Esophagus squamous epithelium (tissue), 4 donors: ENCODE data around the gene CCDC171.

Experiments
- POLR2A ChIP-seq, 4 donors: fragments of 450-650 bp; IDR thresholded peaks; one replicate each; pipeline ENCODE4 v1.6.1; 2017; ENCODE audit warnings: antibody characterized with exemption in 4 of 4, mild to moderate bottlenecking in 4 of 4, moderate library complexity in 3 of 4
- TF ChIP-seq, protein P1 (sequence below), 6 experiments: fragments of 450-650 bp in 4 of 6; fragments of 200-600 bp in 2 of 6; sonication (generic) in 2 of 6; IDR thresholded peaks; one replicate each; pipeline ENCODE4 v1.5.1; 2016 to 2019; ENCODE audit warnings: antibody characterized with exemption in 6 of 6, mild to moderate bottlenecking in 4 of 6, moderate library complexity in 4 of 6

DNA sequence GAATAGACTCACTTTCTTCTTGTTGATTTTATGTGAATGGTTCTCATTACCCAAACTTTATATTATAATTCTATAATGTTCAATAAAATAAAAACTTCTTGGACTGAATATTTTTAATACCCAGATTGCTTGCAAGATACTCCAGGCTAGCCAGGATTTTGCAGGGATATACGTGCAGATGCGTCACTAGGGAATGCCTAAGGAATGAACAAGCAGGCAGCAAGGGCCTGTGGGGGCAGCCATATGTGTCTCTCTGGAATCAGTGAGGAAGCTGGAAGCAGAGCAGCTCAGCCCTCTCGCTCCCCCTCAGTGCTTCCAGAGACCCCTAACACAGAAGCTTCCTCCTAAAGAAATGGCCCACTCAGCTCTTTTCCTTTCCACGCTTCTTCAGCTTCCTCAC is 457.4 kb downstream of the CCDC171 start:
- TF ChIP-seq, protein P1, sequence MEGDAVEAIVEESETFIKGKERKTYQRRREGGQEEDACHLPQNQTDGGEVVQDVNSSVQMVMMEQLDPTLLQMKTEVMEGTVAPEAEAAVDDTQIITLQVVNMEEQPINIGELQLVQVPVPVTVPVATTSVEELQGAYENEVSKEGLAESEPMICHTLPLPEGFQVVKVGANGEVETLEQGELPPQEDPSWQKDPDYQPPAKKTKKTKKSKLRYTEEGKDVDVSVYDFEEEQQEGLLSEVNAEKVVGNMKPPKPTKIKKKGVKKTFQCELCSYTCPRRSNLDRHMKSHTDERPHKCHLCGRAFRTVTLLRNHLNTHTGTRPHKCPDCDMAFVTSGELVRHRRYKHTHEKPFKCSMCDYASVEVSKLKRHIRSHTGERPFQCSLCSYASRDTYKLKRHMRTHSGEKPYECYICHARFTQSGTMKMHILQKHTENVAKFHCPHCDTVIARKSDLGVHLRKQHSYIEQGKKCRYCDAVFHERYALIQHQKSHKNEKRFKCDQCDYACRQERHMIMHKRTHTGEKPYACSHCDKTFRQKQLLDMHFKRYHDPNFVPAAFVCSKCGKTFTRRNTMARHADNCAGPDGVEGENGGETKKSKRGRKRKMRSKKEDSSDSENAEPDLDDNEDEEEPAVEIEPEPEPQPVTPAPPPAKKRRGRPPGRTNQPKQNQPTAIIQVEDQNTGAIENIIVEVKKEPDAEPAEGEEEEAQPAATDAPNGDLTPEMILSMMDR (IDR thresholded peaks at IDR 0.05), result no peak
- TF ChIP-seq POLR2A (IDR thresholded peaks at IDR 0.05), result no peak
